G401 (cell line): Measurements from ENCODE around the gene WNK3. TPM values are rescaled to one million over a fixed set of nuclear protein-coding genes. Genes with fewer than 3 reads are reported as not detected.

Experiments used
- DNase-seq: peaks from one replicate; pipeline ENCODE4 v3.0.0-alpha.2; 2015; ENCODE audit warnings: low spot score
- in situ Hi-C: cut with HindIII; loops from 2 replicates; pipeline ENCODE4 v1.10.0; 2016; ENCODE audit warnings: low sequenced_read_pairs, mixed read lengths
- total RNA-seq: library from RNA; depleted of rRNA; stranded (reverse); fragments of >200 nt; shearing (Covaris generic); gene quantifications from 2 replicates; pipeline ENCODE4 v1.2.3, GENCODE V29; 2014

The WNK3 gene
- total RNA-seq, 1 experiment from 2014 or later = 5.2 TPM

DNA sequence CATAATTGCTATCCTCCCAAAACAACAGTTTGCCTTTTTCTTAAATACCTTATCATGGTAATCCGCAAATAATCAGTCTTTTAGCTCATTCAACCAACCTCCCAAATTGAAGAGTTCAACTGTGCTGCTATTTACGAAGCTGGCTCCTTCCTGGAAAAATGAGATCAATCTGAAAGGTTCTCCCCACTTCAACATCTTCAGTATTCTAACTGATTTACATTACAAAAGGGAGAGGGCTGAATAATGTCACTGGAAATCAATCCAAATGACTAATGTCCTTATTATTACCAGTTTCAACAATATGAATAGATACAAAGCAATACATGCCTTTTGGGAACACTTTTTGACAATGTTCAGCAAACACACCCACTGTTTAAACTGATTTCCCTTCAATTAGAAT, 86.2 kb downstream of the WNK3 start:
- in situ Hi-C loops = no loop called here
- no peak for DNase-seq

DNA sequence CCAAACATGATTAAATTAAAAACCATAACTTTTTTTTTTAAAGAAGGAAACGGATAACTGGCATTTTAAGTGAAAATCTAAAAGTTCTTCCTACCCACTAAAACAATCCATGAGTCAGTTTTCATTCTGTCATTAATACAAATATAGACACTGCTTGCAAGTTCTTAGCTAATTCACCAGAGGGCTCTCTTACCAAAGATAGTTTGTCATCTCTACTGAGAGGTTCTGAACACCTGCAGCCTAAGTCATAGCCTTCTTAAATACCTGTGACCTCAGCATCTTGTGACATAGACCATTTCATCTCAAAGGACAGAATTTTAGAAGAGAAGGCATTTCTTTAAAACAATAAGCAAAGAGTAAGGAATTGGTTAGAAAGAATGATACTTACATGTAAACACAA, 109.5 kb downstream of the WNK3 start:
- in situ Hi-C loops = no loop called here

DNA sequence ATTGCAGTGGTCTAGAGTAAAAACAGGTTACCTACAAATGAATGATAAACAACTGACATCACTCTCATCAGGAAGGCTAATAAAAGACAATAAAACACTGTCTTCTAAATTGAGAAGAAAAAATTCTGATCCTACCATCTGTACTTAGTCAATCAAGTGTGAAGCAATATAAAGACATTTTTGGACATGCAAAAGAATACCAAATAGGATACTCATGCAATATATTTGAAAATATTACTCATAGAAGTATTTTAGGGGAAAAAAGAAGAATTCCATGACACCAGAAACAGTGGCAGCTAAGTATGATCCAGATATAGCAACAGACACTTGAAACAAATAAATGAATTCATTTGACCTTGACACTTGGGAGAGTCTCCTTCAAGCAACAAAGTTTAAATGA, 111.0 kb downstream of the WNK3 start:
- in situ Hi-C loops = no loop called here

More for the DNA sequence above, 109.5 kb downstream of the WNK3 start:
- peak; percentile 13 for DNase-seq

DNA sequence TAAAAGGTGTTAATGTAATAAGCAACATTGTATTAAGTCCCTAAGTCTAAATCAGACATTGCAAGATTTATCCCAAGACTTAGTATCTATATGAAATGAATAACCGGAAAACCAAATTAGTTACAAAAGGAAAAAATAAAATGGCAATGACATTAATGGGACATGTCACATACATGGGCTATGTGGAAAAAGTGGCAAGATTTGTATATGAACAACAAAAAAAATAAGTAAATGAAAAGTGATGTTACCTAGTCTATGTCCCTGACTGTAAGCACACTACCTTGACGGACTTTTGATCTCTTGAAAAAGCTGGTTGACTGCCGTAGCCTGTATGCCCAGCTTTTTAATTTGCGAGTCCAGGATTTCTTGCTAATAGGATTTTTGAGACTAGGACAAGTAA, 119.3 kb downstream of the WNK3 start:
- no peak for DNase-seq
- in situ Hi-C loops = no loop called here

More for the DNA sequence above, 111.0 kb downstream of the WNK3 start:
- no peak for DNase-seq

DNA sequence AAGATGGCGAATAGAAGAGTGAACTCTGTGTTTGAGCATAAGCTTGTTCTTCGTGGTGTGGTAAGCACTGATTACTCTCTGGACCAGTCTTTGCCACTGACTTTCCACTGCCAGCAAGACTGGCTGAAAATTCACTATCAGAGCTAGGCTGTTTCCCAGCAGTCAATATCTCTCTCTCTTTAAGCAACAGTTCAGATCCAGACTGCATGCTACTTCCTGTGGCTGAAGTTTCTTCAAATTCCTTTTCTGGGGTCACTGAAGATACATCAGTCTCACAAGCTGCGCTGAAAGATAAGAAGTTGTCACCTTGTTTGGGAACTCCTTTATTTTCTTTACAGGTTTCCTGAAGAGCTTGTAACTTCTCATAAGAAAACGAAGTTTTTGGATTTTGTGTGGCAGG, 120.8 kb downstream of the WNK3 start:
- in situ Hi-C loops = no loop called here
- DNase-seq = no peak

DNA sequence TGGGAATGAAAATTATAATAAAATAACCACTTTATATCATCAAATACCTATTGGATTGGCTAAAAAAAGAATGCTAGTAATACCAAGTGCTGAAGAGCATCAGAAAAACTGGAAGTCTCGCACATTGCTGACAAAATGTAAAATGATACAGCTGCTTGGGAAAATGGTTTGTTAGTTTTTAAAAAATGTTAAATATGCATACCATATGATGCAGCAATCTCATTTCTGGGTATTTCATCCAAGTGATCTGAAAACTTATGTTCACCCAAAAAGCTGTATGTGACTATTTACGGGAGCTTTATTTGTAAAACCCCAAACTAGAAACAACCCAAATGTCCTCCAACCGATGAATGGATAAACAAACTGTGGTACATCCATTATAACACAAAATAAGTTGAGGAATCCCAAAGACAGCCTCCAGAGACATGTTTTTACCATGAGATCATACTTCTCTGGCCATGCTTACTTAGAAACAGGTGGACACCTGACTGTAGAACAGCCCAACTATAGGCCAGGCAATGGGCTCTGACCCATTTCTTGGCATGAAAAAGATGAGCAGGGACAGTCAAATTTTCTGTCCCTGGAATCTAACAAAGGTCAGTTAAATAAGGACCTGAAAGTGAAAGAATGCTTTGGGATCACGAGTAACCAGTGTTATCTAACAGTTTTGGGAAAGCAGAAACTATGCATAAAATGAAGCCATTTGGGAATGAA, 127.3 kb downstream of the WNK3 start:
- no peak for DNase-seq
- in situ Hi-C loops = no loop called here

DNA sequence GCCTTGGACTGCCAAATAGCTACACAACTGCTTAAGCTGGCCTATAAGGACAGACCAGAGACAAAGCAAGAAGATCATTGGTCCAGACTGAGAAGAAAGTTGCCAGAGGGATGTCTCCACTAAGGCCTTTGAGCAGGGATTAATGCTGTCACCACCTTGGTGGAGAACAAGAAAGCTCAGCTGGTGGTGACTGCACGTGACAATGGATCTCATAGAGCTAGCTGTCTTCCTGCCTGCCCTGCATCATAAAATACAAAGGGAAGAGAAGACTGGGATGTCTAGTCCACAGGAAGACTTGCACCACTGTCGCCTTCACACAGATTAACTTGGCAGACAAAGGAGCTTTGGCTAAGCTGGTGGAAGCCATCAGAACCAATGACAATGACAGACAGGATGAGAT, 134.3 kb downstream of the WNK3 start:
- no peak for DNase-seq
- in situ Hi-C loops = no loop called here

DNA sequence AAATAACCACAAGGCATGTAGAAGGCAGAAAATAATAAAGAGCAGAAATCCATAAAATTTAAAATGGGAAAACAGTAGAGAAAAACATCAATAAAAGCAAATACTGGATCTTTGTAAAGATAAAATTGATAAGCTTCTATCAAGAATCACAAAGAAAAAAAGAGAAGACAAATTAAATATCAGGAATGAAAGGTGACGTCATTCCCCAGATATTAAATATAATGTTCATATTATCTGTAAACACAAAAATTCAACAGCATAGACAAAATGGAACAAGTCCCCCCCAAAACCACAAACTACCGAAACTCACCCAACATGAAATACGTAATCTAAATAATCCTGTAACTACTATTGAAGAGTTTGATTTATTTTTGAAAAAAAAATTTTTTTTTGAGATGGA, 144.2 kb downstream of the WNK3 start:
- in situ Hi-C loops = no loop called here
- DNase-seq = no peak

DNA sequence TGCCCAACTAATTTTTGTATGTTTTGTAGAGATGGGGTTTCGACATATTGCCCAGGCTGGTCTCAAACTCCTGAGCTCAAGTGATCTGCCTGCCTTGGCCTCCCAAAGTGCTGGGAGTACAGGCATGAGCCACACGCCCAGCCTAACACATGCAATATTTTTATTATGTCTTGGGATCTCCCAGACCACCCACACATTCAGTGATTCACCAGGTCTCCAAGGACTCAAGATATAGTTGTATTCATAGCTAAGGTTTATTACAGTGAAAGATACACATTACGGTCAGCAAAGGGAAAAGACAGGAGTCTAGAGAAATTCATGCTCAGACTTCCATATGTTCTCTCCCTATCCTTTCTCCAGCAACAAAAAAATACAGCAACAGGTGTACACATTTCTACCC, 149.3 kb downstream of the WNK3 start:
- no peak for DNase-seq
- in situ Hi-C loops = no loop called here

DNA sequence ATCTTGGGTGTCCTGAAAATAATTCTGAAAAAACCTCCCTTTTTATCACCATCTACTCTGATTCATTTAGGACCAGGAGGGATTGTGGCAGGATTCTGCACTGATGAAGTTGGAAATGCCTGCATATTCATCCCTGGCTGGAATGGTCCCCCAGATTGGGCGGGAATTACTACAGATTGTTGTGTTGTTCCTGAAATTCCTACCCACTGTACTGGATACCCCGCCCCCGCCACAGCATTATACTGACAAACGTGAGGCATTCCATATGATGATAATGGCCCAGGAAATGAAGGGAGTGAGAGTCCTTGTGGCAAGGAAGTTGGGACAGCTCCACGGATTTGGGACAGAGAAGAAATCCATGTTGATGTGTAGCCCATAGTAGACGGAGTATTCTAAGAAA, 159.6 kb downstream of the WNK3 start:
- DNase-seq = no peak
- in situ Hi-C loops = no loop called here

DNA sequence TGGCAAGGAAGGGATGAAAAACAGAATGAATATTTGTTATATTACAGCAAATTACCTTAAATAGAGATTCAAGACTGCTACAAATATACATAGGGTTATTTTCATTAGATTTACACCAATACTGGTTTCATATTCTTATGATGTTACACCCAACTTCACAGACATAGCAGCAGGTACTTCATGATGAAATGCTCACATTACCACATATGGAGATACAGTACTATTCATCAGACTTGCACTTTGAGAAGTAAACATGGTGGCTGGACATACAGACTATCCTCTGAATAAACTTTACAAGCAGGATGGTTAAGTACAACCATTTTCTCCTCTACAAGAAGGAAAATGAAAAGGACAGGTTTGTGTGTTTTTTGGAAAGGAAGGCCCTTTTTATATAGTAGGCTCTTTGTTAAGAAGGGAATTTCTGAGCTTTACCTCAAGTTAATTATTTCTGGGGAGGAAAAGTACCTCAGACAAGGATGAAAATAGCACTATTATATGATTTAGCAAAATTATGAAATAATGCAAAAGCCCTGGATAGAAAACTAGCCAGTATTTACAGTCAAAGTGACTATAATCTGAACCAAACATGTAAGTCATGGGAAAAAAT, 162.8 kb downstream of the WNK3 start:
- in situ Hi-C loops = no loop called here
- DNase-seq = no peak

DNA sequence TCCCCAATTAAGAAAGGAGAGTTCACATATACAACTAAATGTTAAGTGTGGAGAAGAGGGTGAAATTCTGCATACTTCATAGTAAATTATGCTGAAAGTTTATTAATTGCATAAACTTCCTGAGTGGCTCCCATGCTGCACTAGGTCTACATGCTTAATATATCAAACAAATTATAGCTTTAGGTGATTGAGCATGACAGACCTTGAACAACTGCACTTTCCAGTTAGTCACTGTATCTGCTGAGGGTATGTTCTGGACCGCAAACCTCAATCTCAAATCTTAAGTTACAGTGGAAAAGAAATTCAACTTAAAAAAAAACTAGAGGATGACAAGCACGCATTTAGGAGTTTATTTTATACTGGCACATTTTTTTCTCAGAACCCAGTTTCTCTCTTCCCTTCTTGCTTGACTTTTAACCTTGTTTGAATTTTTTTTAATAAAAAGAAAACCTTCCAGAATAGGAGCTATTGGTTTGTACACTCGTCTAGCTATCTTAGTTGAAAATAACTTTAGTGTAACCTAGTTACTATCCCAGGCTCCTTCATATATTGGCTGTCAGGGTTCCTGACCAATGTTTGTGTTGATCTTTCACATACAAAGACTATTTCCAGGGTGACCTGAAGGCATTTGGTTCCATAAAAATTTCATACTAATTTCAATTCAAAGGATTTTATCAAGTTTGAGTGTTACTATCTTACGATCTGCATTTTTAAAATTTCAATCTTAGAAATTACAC, 164.6 kb downstream of the WNK3 start:
- in situ Hi-C loops = no loop called here
- no peak for DNase-seq

DNA sequence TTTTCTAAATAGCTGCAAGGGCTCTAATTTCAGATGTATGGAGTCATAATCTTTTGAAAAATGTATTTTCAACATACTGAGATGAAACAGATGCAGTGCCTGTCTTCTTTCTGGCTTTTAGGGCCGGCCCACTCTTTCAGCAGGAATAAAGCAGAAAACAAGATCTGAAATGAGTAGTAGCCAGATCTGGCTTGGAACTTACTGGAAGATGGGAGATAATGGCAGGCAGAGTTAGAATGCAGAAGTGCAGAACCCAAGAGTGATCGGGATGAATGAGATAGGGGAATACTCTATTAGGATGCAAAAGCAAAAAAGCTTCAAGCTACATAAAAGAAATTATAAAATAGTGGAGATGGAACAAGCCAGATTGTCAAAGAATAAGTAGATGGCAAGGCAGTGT, 173.4 kb downstream of the WNK3 start:
- in situ Hi-C loops = no loop called here
- no peak for DNase-seq

DNA sequence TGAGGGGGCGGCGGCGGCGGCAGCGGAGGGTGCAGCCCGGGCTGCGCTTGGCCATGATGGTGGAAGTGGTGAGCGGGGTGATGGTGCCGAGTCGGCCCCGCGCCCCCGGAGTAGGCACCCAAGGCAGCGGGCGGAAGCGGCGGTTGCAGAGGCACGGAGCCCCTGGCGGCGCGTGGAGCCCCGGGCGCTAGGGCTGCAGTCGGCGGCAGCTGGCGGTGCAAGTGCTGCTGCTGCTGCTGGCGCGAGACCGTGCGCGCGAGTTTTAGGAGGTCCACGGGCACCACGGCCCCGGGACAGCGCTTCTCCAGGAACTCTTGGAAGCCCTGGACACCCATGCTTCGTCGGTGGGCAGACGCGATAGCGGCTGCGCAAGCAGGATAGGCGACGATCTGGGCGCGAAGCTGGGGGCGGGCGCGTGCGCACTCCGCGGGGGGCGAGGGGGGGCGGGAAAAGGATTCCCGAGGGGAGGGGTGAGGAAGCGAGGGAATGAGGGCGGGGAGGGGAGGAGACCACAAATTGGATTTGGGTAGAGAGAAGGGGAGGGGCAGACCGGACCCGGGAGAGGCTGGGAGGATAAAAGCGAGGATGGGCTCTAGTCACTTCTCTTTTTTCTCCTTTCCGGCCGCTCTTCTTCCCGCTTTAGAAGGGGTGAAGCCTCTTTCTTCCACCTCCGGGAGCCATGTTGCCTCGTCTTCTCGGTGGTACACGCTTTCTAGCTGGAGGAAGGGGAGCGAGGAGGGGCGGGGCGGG, 174.8 kb downstream of the WNK3 start, which contains the start of gene FAM120C:
TSS of gene FAM120C (minus strand) at position 391 of the 750 bp plus-strand sequence. CDS start at position 335, 56 bp downstream.
- in situ Hi-C loops = no loop called here
- DNase-seq = peak; percentile 80

DNA sequence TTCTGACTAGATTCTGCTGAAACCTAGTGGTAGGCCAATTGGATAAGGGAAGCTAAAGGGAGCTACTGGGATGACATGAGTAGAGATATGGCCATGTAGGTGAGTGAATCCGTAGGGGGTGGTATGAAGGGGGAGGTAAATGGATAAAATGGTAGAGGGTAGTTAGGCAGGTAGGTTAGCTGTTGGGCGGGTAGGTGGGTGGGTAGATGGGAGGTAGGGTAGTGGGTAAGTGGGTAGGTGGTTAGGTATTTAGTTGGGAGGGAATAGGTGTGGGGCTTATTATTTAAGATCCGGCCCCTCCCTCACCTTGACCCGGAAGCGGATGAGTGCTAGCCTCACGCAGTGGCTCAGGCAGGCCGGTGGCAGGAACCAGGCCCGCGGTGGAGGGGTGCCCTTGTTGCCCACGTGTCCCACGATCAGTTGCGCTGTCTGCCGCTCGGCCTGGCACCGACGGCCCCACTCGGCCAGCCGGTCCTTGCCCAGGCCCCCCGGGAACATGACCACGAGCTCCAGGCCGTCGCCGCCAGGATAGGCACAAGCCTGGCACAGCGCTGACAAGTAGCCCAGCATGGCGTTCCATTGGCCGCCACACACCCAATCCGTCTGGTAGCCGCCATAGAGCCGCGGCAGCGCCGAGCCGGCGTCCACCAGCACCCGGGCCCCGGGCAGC, 175.5 kb downstream of the WNK3 start:
- DNase-seq = peak; percentile 83
- in situ Hi-C loops = no loop called here

DNA sequence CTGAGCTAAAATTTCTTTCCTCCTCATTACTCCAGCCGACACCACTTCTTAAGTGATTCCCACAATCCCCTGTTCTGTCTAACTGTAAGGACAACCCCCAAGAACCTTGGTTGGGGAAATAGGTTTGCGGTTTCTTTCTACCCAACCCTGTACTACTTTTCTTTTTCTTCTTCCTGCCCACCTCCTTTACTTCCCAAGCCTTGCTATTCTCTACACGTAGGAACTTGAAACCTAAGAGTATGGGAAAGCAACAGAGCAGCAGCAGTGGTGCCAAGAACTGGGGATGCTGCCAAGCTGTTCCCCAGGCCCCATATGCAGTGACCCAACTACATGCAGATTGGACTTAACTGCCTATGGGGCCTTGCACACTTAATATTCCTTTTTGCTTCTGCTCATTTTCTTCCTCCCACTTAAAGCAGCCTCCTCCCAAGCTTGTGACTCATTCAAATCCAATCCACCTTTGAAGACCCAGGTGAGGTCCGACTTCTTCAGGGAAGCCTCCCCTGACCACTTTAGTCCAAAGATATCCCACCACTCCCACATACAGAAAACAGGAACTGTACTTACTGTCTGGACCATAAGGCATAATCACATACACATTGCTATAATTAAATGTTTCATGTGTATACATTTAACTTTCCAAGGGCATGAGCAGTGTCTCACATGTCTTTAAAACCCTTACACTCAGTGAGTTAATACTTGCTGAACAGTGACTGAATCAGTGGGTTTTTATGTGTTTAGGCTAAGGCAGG, 176.5 kb downstream of the WNK3 start:
- in situ Hi-C loops = no loop called here
- peak; percentile 2 for DNase-seq

DNA sequence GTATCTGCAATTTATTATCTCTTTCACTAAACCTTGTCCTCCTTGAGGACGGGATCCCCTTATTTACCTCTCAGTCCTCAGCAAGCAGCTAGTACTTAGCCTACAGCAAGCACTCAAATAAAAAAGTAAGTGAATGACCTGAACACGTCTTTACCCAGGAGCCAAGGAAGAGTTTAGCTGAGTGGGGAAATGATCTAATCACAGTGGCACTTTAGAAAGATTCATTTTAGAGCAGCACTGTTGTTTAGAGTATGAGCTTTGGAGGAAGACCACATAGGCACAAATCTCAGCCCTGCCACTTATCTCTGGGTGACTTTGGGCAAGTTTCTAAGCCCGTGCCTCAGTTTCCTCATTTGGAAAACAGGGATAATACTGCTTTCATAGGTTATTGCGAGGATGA, 177.4 kb downstream of the WNK3 start:
- in situ Hi-C loops = no loop called here
- DNase-seq = no peak

DNA sequence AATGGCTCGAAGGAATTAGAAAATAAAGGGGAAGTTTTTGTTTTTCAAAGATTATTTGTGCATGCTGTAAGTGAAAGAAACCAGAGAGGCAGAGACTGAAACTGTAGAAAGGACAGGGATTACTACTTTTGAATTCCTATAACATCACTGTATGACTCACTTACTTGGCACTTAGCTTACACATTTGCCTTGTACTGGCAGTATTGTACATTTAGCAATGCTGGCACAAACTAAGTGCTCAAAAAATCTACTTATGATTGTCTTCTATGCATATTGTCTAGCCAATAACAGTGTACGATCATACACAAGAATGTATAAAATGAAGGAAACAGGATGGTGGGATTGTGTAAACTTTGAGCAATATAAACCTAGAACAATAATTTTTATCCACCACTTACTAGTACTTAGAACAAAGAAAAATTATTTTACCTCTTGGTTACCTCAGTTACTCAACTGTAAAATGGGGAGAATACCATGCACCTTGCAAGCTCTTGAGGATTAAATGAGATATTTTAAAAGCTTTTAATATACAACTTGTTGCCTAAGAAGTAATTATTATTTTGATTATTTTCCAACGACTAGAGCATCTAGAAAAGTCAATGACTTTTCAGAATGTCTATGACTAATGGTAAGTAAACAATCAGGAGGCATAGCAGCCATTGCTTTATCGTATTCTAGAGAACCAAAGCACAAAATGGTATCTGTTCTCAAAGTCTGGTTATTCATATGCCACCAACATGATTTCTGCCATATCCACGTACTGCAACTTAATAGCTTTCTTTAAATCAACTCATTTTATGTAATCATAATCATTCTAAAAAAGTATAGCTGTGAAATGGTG, 179.5 kb downstream of the WNK3 start:
- in situ Hi-C loops = no loop called here
- no peak for DNase-seq
